Measurements from ENCODE around the gene NINL. TPM values are rescaled to one million over a fixed set of nuclear protein-coding genes. Genes with fewer than 3 reads are reported as not detected.
A peak's percentile ranks its signal among the peaks of the same experiment; 100 is the strongest.

The NINL gene
- total RNA-seq, 4 donors from 2014 or later, result 2.5 to 11.6 (median 4.7) TPM

DNA sequence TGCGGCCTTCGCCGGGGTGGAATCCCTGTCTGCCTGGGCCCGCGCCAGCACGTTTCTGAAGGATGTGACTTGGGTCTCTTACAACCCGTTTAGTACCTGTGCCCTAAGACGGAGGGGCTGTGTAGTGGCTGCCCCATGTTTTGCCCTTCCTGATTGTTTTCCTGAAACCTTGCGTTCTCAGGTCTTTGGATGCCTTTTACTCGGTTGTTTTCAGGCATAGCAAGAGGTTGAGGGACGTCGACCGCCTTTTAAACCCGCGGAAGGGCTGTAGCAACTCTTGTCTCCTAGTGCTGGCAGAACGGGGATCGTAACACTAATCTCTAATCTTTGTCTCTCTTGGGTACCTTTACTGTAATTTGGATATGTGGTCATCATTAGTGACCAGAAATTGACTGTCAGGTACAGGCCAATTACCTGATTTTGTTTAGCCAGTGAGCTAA lies 39.2 kb upstream of the NINL start:
- no peak for DNase-seq
- TF ChIP-seq, protein P1, sequence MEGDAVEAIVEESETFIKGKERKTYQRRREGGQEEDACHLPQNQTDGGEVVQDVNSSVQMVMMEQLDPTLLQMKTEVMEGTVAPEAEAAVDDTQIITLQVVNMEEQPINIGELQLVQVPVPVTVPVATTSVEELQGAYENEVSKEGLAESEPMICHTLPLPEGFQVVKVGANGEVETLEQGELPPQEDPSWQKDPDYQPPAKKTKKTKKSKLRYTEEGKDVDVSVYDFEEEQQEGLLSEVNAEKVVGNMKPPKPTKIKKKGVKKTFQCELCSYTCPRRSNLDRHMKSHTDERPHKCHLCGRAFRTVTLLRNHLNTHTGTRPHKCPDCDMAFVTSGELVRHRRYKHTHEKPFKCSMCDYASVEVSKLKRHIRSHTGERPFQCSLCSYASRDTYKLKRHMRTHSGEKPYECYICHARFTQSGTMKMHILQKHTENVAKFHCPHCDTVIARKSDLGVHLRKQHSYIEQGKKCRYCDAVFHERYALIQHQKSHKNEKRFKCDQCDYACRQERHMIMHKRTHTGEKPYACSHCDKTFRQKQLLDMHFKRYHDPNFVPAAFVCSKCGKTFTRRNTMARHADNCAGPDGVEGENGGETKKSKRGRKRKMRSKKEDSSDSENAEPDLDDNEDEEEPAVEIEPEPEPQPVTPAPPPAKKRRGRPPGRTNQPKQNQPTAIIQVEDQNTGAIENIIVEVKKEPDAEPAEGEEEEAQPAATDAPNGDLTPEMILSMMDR (IDR thresholded peaks at IDR 0.05), result no peak
- no peak for TF ChIP-seq POLR2A (IDR thresholded peaks at IDR 0.05)
- Histone ChIP-seq H3K27ac (peak overlapping the region; percentile 90 to 97 (median 96)), H3K4me1 (peaks cover 0 to 35% (median 11%) of the 10 kb centered on the region in 3 donors), H3K36me3 (no peaks in the 10 kb centered on the region), H3K4me3 (peak overlapping the region; percentile 58 to 95 (median 81)), H3K9me3 (no peaks in the 10 kb centered on the region), H3K27me3 (no peaks in the 10 kb centered on the region)
- intact Hi-C loops (cut with DNase I), result no loop called here
- WGBS, 2 donors, result 42 to 71% methylated on average over 11 to 14 of the region's 17 CpGs

DNA sequence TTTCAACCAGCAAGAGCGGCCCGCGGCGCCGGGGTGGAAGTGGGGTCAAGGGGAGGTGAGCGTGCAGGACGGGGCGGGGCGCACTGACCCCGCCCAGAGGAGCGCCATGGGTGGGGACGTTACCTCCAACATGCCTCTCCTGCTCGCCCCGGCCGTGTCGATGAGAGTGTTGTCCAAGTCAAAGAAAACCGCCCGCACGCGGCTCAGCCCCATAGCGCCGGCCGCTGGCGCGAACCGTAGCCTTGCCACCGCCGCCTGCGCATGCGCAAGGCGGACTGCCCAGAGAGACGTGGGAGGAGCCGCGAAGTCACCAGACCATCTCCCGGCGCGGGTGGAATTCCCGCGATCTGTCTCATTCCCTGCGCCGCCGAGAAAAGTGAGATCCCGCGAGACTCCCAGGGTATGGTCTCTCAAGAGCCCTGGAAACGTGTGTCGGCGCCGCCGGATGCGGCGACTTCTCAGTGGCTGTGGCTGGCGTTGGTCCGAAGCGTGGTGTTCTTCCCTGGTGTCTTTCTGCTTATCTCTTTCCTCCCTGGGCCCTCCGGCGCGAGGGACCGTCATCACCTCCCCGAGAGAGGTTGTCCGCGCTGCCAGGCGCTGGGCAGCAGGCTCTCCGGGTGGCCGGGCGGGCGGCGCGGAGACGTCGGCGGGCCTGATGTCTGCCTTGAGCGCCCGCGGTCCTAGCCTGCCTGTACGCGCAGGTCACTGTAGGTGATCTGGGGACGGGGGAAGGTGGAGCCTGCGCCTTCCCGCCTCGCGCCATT lies 38.6 kb upstream of the NINL start, which contains the start of gene NANP:
Gene NANP (minus strand): TSS at position 279 of the 764 bp plus-strand sequence. CDS start 66 bp downstream, at position 213.
- H3K4me3 ChIP-seq, result peak within 1 kb of the TSS; percentile 58 to 95 (median 81)
- TF ChIP-seq, protein P1 (IDR thresholded peaks at IDR 0.05), result peak in 1 of 6 experiments; percentile 17
- TF ChIP-seq POLR2A (IDR thresholded peaks at IDR 0.05), result peak in 3 of 4 donors; percentile 27 to 69 (median 51)
- 0% methylated on average over 4 to 15 of the region's 81 CpGs for WGBS, 2 donors
- intact Hi-C loops (cut with DNase I), result no loop called here
- H3K4me1 ChIP-seq, result peaks cover 0 to 40% (median 11%) of the 10 kb centered on the region in 3 donors
- H3K27me3 ChIP-seq, result no peaks in the 10 kb centered on the region
- DNase-seq, result peak; percentile 80
- H3K36me3 ChIP-seq, result no peaks in the 10 kb centered on the region
- H3K27ac ChIP-seq, result peak within 1 kb of the TSS; percentile 90 to 97 (median 96)
- no peaks in the 10 kb centered on the region for H3K9me3 ChIP-seq

DNA sequence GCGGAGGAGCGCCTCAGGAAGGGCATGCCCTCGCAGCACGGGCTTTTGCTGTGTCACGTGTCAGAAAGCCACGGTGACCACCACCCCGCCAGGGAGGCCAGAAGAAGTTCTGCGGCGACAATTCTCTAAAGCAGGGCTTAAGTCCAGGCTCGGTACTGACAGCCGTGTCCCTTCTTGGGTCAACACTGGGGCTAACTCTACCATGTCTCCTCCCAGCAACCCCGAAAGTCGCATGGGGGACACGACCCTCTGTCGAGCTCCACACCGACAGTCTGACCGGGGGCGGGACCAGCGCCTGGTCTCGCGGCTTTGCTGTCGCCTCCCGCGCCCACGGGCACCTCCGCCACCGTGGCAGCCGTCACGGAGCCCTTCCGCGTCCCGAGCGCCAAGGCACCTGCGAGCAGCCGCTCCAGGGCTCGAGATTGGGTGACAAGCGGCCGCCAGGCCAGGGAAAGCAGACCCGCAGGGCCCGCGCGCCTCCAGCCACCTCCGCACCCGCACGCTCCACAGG lies 37.9 kb upstream of the NINL start:
- H3K4me3 ChIP-seq, result peak overlapping the region; percentile 58 to 95 (median 81)
- peak overlapping the region; percentile 90 to 97 (median 96) for H3K27ac ChIP-seq
- peaks cover 0 to 40% (median 11%) of the 10 kb centered on the region in 3 donors for H3K4me1 ChIP-seq
- no peak for TF ChIP-seq POLR2A (IDR thresholded peaks at IDR 0.05)
- TF ChIP-seq, protein P1 (IDR thresholded peaks at IDR 0.05), result no peak
- DNase-seq, result no peak
- WGBS, 2 donors, result no CpG with 5 or more reads among the region's 45 CpGs
- no peaks in the 10 kb centered on the region for H3K36me3 ChIP-seq
- H3K27me3 ChIP-seq, result no peaks in the 10 kb centered on the region
- intact Hi-C loops (cut with DNase I), result no loop called here
- no peaks in the 10 kb centered on the region for H3K9me3 ChIP-seq

DNA sequence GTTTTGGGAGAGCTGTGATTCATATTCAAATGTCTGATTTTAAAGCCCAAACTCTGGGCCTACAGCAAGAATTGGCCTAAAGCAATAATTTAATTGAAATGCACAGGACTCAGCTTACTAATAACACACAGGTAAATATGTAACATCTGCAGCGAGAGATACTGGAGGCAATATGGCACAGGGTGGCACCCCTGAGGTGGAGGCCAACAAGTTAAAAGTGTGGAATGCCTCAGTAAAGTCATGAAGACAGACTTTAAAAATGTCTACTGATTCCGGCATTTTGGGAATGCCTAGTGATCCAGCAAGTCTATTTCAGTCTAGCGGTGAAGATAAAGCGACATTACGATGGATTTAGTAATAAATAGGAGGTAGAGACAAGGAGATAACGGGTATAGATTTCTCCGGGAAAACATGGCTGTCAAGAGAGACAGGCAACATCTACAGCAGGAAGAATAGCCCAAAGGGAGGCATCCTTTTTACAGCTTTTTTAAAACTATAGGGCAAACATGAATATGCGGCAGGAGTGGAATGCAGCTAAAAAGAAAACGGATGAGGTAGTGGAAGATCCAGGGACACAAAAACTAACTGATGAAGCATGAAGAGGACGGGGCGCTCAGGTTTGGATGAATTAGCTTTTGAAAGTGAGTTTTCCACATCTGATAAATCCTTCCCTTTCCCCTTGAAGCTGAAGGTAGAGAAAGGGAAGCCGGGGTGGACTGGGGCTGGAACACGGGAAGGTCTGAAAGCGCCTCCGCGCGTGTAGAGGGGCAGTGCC lies 37.3 kb upstream of the NINL start:
- no peak for DNase-seq
- H3K4me3 ChIP-seq, result peak overlapping the region; percentile 58 to 95 (median 81)
- H3K36me3 ChIP-seq, result no peaks in the 10 kb centered on the region
- TF ChIP-seq, protein P1 (IDR thresholded peaks at IDR 0.05), result no peak
- no peak for TF ChIP-seq POLR2A (IDR thresholded peaks at IDR 0.05)
- H3K27ac ChIP-seq, result peak overlapping the region; percentile 90 to 97 (median 96)
- H3K27me3 ChIP-seq, result no peaks in the 10 kb centered on the region
- WGBS, 2 donors, result 31 to 33% methylated on average over 13 to 14 of the region's 17 CpGs
- intact Hi-C loops (cut with DNase I), result no loop called here
- no peaks in the 10 kb centered on the region for H3K9me3 ChIP-seq
- H3K4me1 ChIP-seq, result peaks cover 0 to 40% (median 11%) of the 10 kb centered on the region in 3 donors
